ENCODE results near the gene TCHH. TPM values are rescaled to one million over a fixed set of nuclear protein-coding genes. Genes with fewer than 3 reads are reported as not detected.
"Not testable (repeated sequence)": the region's sequence is repeated elsewhere in the genome, so short reads cannot be mapped to it uniquely, and the experiment has no call there.

TCHH gene
- total RNA-seq: under 1 TPM in 1 of 2 donors, not detected in 1; 0.05 TPM

- Mint-ChIP-seq H3K4me3 (no peak within 1 kb of the TSS), H3K27ac (no peak within 1 kb of the TSS), H3K9me3 (no peaks in the 10 kb centered on the region), H3K27me3 (ENCODE audit: low read depth) (peaks cover 30% of the 10 kb centered on the region), H3K36me3 (ENCODE audit: insufficient read depth in 2 of 2) (no peaks in the 10 kb centered on the region), H3K4me1 (ENCODE audit: low read depth) (no peaks in the 10 kb centered on the region)
- no peak for DNase-seq
- no peak for ATAC-seq (replicated peaks in 1 of 2)
Measured at GRCh38 chr1:152115344-152115743, at the start of gene TCHH. TCHH (minus strand) TSS chr1:152115444; CDS start chr1:152114080, 1,364 bp downstream.

GRCh38 chr1:152164517-152165136, 49.4 kb upstream of the TCHH start:
- DNase-seq (no peak), ATAC-seq (replicated peaks in 1 of 2) (no peak)
- Mint-ChIP-seq H3K27me3 (ENCODE audit: low read depth) (peaks cover 40% of the 10 kb centered on the region), H3K4me3 (no peak overlapping the region), H3K4me1 (ENCODE audit: low read depth) (peaks cover 8% of the 10 kb centered on the region), H3K27ac (no peak overlapping the region), H3K9me3 (peaks cover 0 to 2% of the 10 kb centered on the region in 2 donors), H3K36me3 (ENCODE audit: insufficient read depth in 2 of 2) (peaks cover 0 to 2% of the 10 kb centered on the region in 2 donors)

- peaks cover 0 to 2% of the 10 kb centered on the region in 2 donors for H3K36me3 Mint-ChIP-seq (ENCODE audit: insufficient read depth in 2 of 2)
- H3K9me3 Mint-ChIP-seq: peaks cover 0 to 2% of the 10 kb centered on the region in 2 donors
- H3K27ac Mint-ChIP-seq: no peak overlapping the region
- H3K4me3 Mint-ChIP-seq: no peak overlapping the region
- DNase-seq: no peak
- H3K4me1 Mint-ChIP-seq (ENCODE audit: low read depth): peaks cover 8% of the 10 kb centered on the region
- H3K27me3 Mint-ChIP-seq (ENCODE audit: low read depth): peaks cover 34% of the 10 kb centered on the region
- no peak for ATAC-seq (replicated peaks in 1 of 2)
Measured at GRCh38 chr1:152162792-152163463, 47.7 kb upstream of the TCHH start.

- Mint-ChIP-seq H3K36me3 (ENCODE audit: insufficient read depth in 2 of 2) (no peaks in the 10 kb centered on the region), H3K4me1 (ENCODE audit: low read depth) (peaks cover 3% of the 10 kb centered on the region), H3K27me3 (ENCODE audit: low read depth) (peaks cover 28% of the 10 kb centered on the region), H3K4me3 (no peak overlapping the region), H3K27ac (no peak overlapping the region), H3K9me3 (no peaks in the 10 kb centered on the region)
- ATAC-seq (replicated peaks in 1 of 2) (no peak), DNase-seq (no peak)
Measured at GRCh38 chr1:152160576-152160975, 45.3 kb upstream of the TCHH start.

GRCh38 chr1:152159144-152159543, 43.9 kb upstream of the TCHH start, which contains the start of gene RPTN:
RPTN (minus strand) TSS chr1:152159228; CDS start chr1:152157889, 1,339 bp downstream.
- no peaks in the 10 kb centered on the region for H3K9me3 Mint-ChIP-seq
- ATAC-seq (replicated peaks in 1 of 2): no peak

GRCh38 chr1:152153996-152154395, 38.8 kb upstream of the TCHH start:
- Mint-ChIP-seq H3K27me3 (ENCODE audit: low read depth) (peaks cover 37% of the 10 kb centered on the region), H3K36me3 (ENCODE audit: insufficient read depth in 2 of 2) (peaks cover under 1 to 1% of the 10 kb centered on the region in 2 donors)

More at GRCh38 chr1:152159144-152159543, 43.9 kb upstream of the TCHH start, which contains the start of gene RPTN:
- Mint-ChIP-seq H3K4me1 (ENCODE audit: low read depth) (peaks cover 8% of the 10 kb centered on the region), H3K27me3 (ENCODE audit: low read depth) (peaks cover 30% of the 10 kb centered on the region), H3K27ac (no peak within 1 kb of the TSS), H3K4me3 (no peak within 1 kb of the TSS), H3K36me3 (ENCODE audit: insufficient read depth in 2 of 2) (no peaks in the 10 kb centered on the region)
- no peak for DNase-seq

GRCh38 chr1:152151646-152152045, 36.4 kb upstream of the TCHH start:
- no peak for ATAC-seq (replicated peaks in 1 of 2)
- Mint-ChIP-seq H3K27me3 (ENCODE audit: low read depth) (peaks cover 49% of the 10 kb centered on the region), H3K9me3 (peaks cover 8 to 9% of the 10 kb centered on the region in 2 donors)

More at GRCh38 chr1:152153996-152154395, 38.8 kb upstream of the TCHH start:
- ATAC-seq (replicated peaks in 1 of 2) (no peak), DNase-seq (no peak)
- H3K4me3 Mint-ChIP-seq: no peak overlapping the region
- peaks cover 9% of the 10 kb centered on the region for H3K4me1 Mint-ChIP-seq (ENCODE audit: low read depth)
- no peak overlapping the region for H3K27ac Mint-ChIP-seq
- H3K9me3 Mint-ChIP-seq: peaks cover under 1 to 1% of the 10 kb centered on the region in 2 donors

GRCh38 chr1:152148981-152149380, 33.7 kb upstream of the TCHH start:
- Mint-ChIP-seq H3K4me1 (ENCODE audit: low read depth) (peaks cover 2% of the 10 kb centered on the region), H3K27ac (no peak overlapping the region), H3K9me3 (peaks cover 14% of the 10 kb centered on the region in 2 donors), H3K27me3 (ENCODE audit: low read depth) (peaks cover 54% of the 10 kb centered on the region), H3K4me3 (no peak overlapping the region), H3K36me3 (ENCODE audit: insufficient read depth in 2 of 2) (peaks cover 14 to 18% of the 10 kb centered on the region in 2 donors)
- no peak for ATAC-seq (replicated peaks in 1 of 2)
- DNase-seq: no peak

More at GRCh38 chr1:152151646-152152045, 36.4 kb upstream of the TCHH start:
- H3K27ac Mint-ChIP-seq: no peak overlapping the region
- H3K4me3 Mint-ChIP-seq: no peak overlapping the region
- DNase-seq: no peak
- peaks cover 9% of the 10 kb centered on the region for H3K4me1 Mint-ChIP-seq (ENCODE audit: low read depth)
- peaks cover 8 to 9% of the 10 kb centered on the region in 2 donors for H3K36me3 Mint-ChIP-seq (ENCODE audit: insufficient read depth in 2 of 2)

- peaks cover 52% of the 10 kb centered on the region for H3K27me3 Mint-ChIP-seq (ENCODE audit: low read depth)
- peaks cover 14% of the 10 kb centered on the region in 2 donors for H3K9me3 Mint-ChIP-seq
- H3K4me3 Mint-ChIP-seq: no peak overlapping the region
- H3K27ac Mint-ChIP-seq: no peak overlapping the region
- no peak for ATAC-seq (replicated peaks in 1 of 2)
- peaks cover 11% of the 10 kb centered on the region for H3K4me1 Mint-ChIP-seq (ENCODE audit: low read depth)
- no peak for DNase-seq
- H3K36me3 Mint-ChIP-seq (ENCODE audit: insufficient read depth in 2 of 2): peaks cover 14 to 18% of the 10 kb centered on the region in 2 donors
Measured at GRCh38 chr1:152148051-152148450, 32.8 kb upstream of the TCHH start.

- DNase-seq (no peak), ATAC-seq (replicated peaks in 1 of 2) (no peak)
- peaks cover 53% of the 10 kb centered on the region for H3K27me3 Mint-ChIP-seq (ENCODE audit: low read depth)
- peaks cover 11% of the 10 kb centered on the region for H3K4me1 Mint-ChIP-seq (ENCODE audit: low read depth)
- no peak overlapping the region for H3K27ac Mint-ChIP-seq
- no peak overlapping the region for H3K4me3 Mint-ChIP-seq
- H3K36me3 Mint-ChIP-seq (ENCODE audit: insufficient read depth in 2 of 2): peaks cover 14 to 18% of the 10 kb centered on the region in 2 donors
- peaks cover 14% of the 10 kb centered on the region in 2 donors for H3K9me3 Mint-ChIP-seq
Measured at GRCh38 chr1:152145769-152146168, 30.5 kb upstream of the TCHH start.

- not testable (repeated sequence) for ATAC-seq (replicated peaks in 1 of 2); DNase-seq; H3K4me3 Mint-ChIP-seq; H3K27ac Mint-ChIP-seq
- peaks cover 14 to 18% of the 10 kb centered on the region in 2 donors for H3K36me3 Mint-ChIP-seq (ENCODE audit: insufficient read depth in 2 of 2)
- peaks cover 51% of the 10 kb centered on the region for H3K27me3 Mint-ChIP-seq (ENCODE audit: low read depth)
- peaks cover 11% of the 10 kb centered on the region for H3K4me1 Mint-ChIP-seq (ENCODE audit: low read depth)
- H3K9me3 Mint-ChIP-seq: peaks cover 14% of the 10 kb centered on the region in 2 donors
Measured at GRCh38 chr1:152144674-152145183, 29.5 kb upstream of the TCHH start.

GRCh38 chr1:152143150-152143887, 28.1 kb upstream of the TCHH start:
- H3K4me3 Mint-ChIP-seq: no peak overlapping the region
- peak overlapping the region; percentile 5 for H3K27ac Mint-ChIP-seq
- H3K27me3 Mint-ChIP-seq (ENCODE audit: low read depth): peaks cover 45% of the 10 kb centered on the region
- peak; percentile 99 for ATAC-seq (replicated peaks in 1 of 2)
- H3K36me3 Mint-ChIP-seq (ENCODE audit: insufficient read depth in 2 of 2): peaks cover 6 to 11% of the 10 kb centered on the region in 2 donors
- H3K4me1 Mint-ChIP-seq (ENCODE audit: low read depth): peaks cover 11% of the 10 kb centered on the region
- DNase-seq: peak; percentile 42 to 50
- peaks cover 7% of the 10 kb centered on the region in 2 donors for H3K9me3 Mint-ChIP-seq

Data from activated T-cell treated with anti-CD3 and anti-CD28 coated beads, Interleukin-2, amount 50 U/mL, for 72 hours (primary cell).